PC-9 (cell line): ENCODE data around the gene COPZ2.

Source experiments
- EZH2 ChIP-seq: fragments of 200-600 bp; sonication (generic); IDR thresholded peaks from 2 replicates; pipeline ENCODE4 v1.8.0; 2017; ENCODE audit warnings: antibody characterized with exemption, low read depth
- TF ChIP-seq, protein P1 (sequence below): fragments of 200-600 bp; sonication (generic); conservative IDR thresholded peaks from 2 replicates; pipeline ENCODE4 v1.6.1; 2017; ENCODE audit warnings: mixed run types, antibody characterized with exemption, mild to moderate bottlenecking, moderate library complexity

DNA sequence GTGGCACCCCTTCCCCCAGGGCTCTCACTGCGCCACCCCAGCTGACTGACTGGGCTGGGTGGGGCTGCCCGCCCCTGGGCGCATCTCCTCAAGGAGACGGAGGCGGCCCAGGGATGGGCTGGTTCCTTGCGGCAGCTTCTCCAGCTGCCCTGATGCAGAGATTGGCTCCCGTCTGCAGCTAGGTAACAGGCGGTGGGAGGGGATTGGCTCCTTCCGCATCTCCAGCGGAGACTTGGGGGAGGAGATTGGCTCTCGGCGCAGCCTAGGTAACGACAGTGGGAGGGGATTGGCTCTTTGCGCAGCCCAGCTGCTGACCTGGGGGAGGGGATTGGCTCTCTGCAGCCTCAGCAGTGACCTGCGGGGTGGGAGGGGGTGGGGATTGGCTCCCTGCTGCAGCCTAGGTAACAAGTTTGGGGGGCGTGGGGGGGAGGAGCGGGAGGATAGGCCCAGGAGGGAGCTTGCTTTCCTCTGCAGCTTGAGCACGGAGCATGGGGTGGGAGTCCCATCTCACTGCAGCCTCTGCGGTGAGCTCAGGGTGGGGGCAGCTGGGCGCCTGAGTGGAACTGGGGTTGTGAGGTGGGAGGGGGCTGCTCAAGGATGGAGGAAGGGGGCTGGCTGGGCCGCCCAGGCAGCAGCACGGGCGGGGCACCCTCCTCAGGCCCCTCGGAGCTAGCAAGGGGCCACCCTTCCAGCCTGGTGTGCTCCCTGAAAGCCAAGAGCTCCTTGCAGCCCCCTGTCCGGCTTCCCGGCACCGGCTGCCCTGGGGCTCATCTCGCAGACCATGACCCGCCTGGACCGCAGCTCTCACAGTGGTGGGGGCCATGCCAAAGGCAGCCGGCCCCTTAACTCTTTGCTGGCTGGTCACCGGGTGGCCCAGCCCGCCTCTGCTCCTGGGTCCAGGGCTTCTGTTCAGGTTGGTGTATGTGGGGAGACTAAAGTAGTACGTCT is 16.9 kb upstream of the COPZ2 start:
- TF ChIP-seq, protein P1, sequence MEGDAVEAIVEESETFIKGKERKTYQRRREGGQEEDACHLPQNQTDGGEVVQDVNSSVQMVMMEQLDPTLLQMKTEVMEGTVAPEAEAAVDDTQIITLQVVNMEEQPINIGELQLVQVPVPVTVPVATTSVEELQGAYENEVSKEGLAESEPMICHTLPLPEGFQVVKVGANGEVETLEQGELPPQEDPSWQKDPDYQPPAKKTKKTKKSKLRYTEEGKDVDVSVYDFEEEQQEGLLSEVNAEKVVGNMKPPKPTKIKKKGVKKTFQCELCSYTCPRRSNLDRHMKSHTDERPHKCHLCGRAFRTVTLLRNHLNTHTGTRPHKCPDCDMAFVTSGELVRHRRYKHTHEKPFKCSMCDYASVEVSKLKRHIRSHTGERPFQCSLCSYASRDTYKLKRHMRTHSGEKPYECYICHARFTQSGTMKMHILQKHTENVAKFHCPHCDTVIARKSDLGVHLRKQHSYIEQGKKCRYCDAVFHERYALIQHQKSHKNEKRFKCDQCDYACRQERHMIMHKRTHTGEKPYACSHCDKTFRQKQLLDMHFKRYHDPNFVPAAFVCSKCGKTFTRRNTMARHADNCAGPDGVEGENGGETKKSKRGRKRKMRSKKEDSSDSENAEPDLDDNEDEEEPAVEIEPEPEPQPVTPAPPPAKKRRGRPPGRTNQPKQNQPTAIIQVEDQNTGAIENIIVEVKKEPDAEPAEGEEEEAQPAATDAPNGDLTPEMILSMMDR = no peak
- no peak for TF ChIP-seq EZH2
